Measurements from ENCODE around the gene DAGLA.

GRCh38 chr11:61778920-61779650 is 98.9 kb downstream of the DAGLA start:
- TF ChIP-seq CTCF (IDR thresholded peaks at IDR 0.05) (no peak), EP300 (IDR thresholded peaks at IDR 0.05) (no peak)
